A549 treated with CORT108297 at 1 μM for 4 hours (cell line): ENCODE results near the gene CAMK1G. TPM values are rescaled to one million over a fixed set of nuclear protein-coding genes. Genes with fewer than 3 reads are reported as not detected.

Experiments
- total RNA-seq: library from RNA; stranded (reverse); fragments of 200-300 nt; extraction: Qiagen RNA extraction; gene quantifications from 5 replicates; pipeline ENCODE4 v1.2.3, GENCODE V29; 2022

Gene CAMK1G
- total RNA-seq = 0.14 to 0.37 TPM (median 0.30 TPM) in 5 replicates

GRCh38 chr1:209583408-209583807, at the start of gene CAMK1G:
CAMK1G (plus strand) TSS chr1:209583714; CDS start chr1:209594984, 11,270 bp downstream.

GRCh38 chr1:209652121-209652735, 68.7 kb downstream of the CAMK1G start, which contains the start of gene LAMB3:
LAMB3 (minus strand) TSS chr1:209652425; CDS start chr1:209650944, 1,481 bp downstream.

Other genes starting within 250 kb of the CAMK1G start
- 20.5 to 25.5 TPM (median 22.0 TPM) in 5 replicates for gene LAMB3, start 68.7 kb downstream of the CAMK1G start, total RNA-seq
- 2.7 to 3.3 TPM (median 3.0 TPM) in 5 replicates for gene G0S2, start 91.7 kb downstream of the CAMK1G start, total RNA-seq
- gene HSD11B1, start 121.1 kb downstream of the CAMK1G start, total RNA-seq = 0.12 to 0.14 TPM in 2 of 5 replicates, not detected in the others
- gene TRAF3IP3, start 172.3 kb downstream of the CAMK1G start, total RNA-seq = not detected in 5 replicates
- gene C1orf74, start 200.8 kb downstream of the CAMK1G start, total RNA-seq = 1.1 to 1.9 TPM (median 1.6 TPM) in 5 replicates
- gene IRF6, start 222.4 kb downstream of the CAMK1G start, total RNA-seq = 0.06 to 0.14 TPM (median 0.10 TPM) in 5 replicates
- 9.4 to 12.1 TPM (median 11.3 TPM) in 5 replicates for gene UTP25, start 244.3 kb downstream of the CAMK1G start, total RNA-seq